Activated CD8-positive, alpha-beta memory T cell treated with anti-CD3 and anti-CD28 coated beads for 1 hour (primary cell): ENCODE measurements around the gene SPNS3.

ENCODE experiments used
- DNase-seq, 2 donors: peaks; one replicate each; pipeline ENCODE4 v3.0.0-alpha.2; 2020; ENCODE audit warnings: low read depth in 1 of 2; ENCODE audit errors: extremely low read depth in 1 of 2

The SPNS3 gene

GRCh38 chr17:4465786-4466185 is 32.0 kb downstream of the SPNS3 start:
- no peak for DNase-seq

- DNase-seq, result no peak
Measured at GRCh38 chr17:4467287-4467686, 33.5 kb downstream of the SPNS3 start.

DNA sequence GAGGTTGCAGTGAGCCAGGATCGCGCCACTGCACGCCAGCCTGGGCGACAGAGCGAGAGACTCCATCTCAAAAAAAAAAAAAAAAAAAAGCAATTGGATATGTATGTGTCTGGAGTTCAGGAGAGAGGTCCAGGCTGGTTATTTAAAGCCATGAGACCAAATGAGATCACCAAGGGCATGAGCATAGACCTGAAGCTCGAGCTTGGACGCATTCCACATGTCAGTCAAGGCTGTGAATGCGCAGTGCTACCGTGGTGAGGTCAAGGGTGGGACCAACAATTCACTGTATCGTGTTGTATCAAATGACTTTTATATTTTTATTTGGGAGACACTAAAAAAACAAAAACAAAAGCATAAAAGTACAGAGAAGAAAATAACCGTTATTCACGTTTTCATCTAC is 35.8 kb downstream of the SPNS3 start:
- DNase-seq, result no peak

- no peak for DNase-seq
Measured at GRCh38 chr17:4472286-4472685, 38.5 kb downstream of the SPNS3 start.

GRCh38 chr17:4474093-4474492 is 40.4 kb downstream of the SPNS3 start:
- DNase-seq, result no peak

DNA sequence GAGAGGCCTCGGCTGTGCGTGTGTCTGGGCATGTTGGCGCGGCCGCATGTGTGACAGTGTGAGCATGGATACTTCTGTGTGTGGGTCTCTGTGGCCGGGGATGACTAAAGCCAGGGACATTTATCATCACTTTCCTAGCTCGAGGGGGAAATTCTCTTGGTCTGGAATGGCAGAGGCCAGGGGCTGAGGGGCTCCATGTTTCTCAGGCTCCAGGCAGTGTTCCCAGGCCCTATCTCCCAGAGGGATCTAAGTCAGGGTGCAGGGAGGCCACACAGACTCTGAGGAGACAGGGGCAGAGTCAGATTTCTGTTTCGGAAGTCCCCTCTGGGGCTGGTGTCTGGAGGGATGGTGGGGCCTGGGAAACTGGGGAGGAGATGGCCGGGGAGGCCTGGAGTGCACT is 41.3 kb downstream of the SPNS3 start:
- no peak for DNase-seq

GRCh38 chr17:4475463-4475862 is 41.7 kb downstream of the SPNS3 start:
- DNase-seq, result no peak

- DNase-seq, result no peak
Measured at GRCh38 chr17:4476017-4476416, 42.3 kb downstream of the SPNS3 start.

DNA sequence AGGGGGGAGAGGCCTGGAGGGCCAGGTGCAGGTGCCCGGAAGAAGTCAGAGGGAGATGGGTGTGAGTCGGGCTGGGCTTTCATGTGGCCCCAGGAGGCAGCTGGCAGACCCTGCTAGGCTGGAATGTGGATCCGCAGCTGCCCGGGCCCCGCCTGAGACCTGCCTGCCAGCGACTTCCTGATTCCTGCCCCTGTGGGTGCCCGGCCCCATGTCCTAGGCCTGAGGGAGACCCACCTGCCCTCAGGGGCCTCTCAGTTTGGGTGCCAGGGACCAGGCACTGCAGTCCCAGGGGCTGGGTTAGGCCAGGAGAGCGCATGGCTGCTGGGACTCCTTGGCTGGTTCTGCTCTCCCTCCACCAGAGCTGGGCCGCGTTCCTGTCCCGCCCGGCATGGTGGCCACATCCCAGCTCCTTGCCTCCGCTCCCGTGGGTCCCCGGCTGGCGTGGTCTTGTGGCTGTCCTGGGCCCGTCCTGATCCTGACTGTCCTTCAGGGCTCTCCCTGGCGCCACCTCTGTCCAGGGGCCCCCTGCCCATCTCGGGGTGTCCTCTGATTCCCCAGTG is 42.9 kb downstream of the SPNS3 start:
- DNase-seq, result no peak

GRCh38 chr17:4477255-4477791 is 43.6 kb downstream of the SPNS3 start:
- no peak for DNase-seq

- no peak for DNase-seq
Measured at GRCh38 chr17:4478318-4478830, 44.6 kb downstream of the SPNS3 start.

DNA sequence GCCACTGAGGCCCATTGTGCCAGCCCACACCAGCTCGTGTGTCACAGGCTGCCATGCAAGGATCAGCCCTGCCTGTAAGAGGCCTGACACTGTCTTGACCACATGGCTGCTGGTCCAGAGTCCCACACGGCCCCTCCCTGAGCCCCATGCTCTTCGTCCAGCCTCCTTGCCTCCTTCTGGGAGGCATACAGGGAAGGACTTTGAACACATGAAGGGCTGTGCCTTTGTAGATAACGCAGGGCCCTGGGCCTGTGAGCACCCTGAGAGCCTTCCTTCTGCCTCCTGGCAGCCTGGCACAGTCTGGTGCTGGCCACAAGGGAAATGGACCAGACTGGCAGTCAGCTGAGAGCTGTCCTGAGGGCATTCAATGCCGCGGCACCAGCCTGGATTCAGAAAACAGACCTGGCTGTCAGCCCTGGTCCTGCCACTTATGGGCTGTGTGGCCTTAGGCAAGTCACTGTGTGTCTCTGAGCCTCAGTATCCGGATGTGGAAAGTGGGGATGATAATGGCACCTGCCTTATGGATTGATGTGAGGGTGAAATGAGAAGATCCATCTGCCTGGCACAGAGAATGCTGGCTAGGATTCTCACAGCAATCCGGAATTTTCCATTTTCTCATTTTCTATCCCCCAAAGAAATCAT is 45.7 kb downstream of the SPNS3 start:
- DNase-seq, result no peak

DNA sequence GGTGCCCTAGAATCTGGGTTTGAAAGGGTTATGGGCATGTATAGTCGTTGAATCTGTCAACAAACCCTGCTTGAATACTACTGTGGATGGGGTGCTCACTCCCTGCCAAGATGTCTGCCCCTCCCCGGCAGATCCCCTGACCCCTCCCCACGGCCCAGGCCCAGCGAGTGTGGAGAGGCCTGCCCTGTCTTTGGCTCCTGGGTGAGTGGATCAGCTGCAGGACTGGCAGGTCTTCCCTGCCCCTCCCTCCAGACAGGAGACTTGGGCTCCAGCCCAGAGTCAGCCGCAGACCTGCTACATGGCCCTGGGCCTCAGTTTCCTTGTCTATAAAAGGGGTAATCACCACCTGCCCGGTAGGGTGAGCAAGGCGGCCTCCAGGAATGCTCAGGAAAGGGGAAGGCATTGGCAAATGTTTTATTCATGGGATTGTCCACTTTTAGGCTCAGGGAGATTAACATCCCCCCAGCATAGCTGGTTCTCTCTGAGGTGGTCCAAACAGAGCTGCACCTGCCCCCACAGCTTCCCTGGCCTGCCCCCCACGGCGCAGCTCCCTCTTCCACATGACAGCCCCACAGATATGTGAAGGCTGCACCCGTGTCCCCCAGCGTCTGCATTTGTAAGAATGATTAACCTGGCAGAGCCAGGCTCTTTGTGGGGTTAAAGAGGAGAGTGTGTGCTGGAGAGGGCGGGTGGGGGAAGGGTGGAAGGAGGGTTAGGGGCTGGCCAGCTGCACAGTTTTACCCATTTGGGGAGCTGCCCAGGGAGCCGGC is 46.4 kb downstream of the SPNS3 start:
- no peak for DNase-seq

- DNase-seq, result peak in 1 of 2 donors; percentile 21
Measured at GRCh38 chr17:4480929-4481898, 47.5 kb downstream of the SPNS3 start.

DNA sequence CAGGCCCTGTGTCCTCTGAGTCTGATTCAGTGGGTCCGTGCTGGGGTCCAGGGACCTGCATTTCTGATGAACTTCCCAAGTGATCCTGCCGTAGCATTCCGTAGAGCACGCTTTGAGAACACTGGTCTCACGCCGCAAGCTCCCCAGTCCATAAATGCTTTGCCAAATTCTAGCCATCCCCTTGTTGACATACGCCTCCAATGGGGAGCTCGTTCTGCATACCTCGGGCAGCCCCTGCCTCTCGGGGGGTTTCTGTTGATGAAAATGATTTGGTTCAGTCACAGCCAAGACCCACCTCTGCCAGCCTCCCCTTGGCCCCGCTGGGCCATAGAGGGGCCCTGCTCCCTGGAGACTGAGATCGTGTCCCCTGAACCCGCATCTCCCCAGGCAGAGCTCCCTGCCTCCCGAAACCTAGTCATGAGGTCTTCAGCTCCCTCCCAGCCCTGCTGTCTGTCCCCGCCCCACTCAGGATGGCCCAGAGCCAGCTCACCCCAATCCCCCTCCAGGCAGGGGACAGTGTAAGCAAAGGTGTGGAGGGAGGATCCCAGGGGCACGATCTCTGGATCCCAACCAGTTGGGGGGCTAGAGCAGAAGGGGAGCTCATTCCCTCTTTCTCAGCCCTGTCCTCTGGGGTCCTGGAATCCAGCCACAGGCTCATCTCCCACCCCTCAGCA is 48.7 kb downstream of the SPNS3 start:
- no peak for DNase-seq

GRCh38 chr17:4483012-4483840 is 49.5 kb downstream of the SPNS3 start:
- DNase-seq, result no peak

- peak; percentile 19 to 37 for DNase-seq
Measured at GRCh38 chr17:4485676-4486646, 52.2 kb downstream of the SPNS3 start.

DNA sequence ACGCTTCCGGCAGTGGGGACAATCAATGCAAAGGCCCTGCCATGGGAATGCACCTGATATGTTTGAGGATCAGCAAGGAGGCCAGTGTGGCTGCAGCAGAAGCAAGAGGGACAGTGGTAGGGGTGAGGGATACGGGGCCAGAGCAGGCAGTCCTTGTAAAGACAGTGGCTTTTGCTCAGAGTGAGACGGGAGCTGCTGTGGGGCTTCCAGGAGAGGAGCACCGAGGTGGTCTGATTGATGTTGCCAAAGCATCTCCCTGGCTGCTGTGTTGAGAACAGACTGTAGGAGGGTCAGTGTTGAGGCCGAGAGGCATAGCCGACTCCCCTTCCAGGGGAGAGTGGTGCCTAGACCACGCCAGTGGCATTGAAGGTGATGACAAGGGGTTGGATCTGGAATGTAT is 53.6 kb downstream of the SPNS3 start:
- no peak for DNase-seq
